HG02642 (cell line): ENCODE measurements around the gene RSPH4A.
"Not testable (repeated sequence)": the region's sequence is repeated elsewhere in the genome, so short reads cannot be mapped to it uniquely, and the experiment has no call there.

Experiments
- ATAC-seq: cut with Tn5 transposase; IDR thresholded peaks from one replicate; pipeline ENCODE4 v1.9.1; 2021; ENCODE audit warnings: mild to moderate bottlenecking; ENCODE audit not compliant: unreplicated experiment, poor library complexity

Gene RSPH4A

GRCh38 chr6:116615937-116616736 is at the start of gene RSPH4A:
Gene RSPH4A, plus strand, starts transcription at chr6:116616479. Its CDS starts 145 bp downstream, at chr6:116616624.
- ATAC-seq, result peak; percentile 100

- ATAC-seq, result no peak
These were observed 48.2 kb upstream of the RSPH4A start for GRCh38 chr6:116568111-116568510.

- ATAC-seq, result no peak
These were observed 47.2 kb upstream of the RSPH4A start for GRCh38 chr6:116568821-116569755.

GRCh38 chr6:116570856-116571682 is 45.2 kb upstream of the RSPH4A start, which contains the start of gene RWDD1:
Gene RWDD1, plus strand, starts transcription at chr6:116571504. Its CDS starts 79 bp downstream, at chr6:116571583.
- peak; percentile 97 for ATAC-seq

GRCh38 chr6:116571683-116572000 is 44.6 kb upstream of the RSPH4A start:
- no peak for ATAC-seq

- ATAC-seq, result no peak
These were observed 44.1 kb upstream of the RSPH4A start for GRCh38 chr6:116572162-116572561.

GRCh38 chr6:116575227-116575626 is 41.1 kb upstream of the RSPH4A start:
- ATAC-seq, result no peak

- no peak for ATAC-seq
These were observed 38.8 kb upstream of the RSPH4A start for GRCh38 chr6:116577486-116577885.

GRCh38 chr6:116578335-116578734 is 37.9 kb upstream of the RSPH4A start:
- no peak for ATAC-seq

GRCh38 chr6:116579143-116579542 is 37.1 kb upstream of the RSPH4A start:
- ATAC-seq, result no peak

- ATAC-seq, result no peak
These were observed 36.1 kb upstream of the RSPH4A start for GRCh38 chr6:116580198-116580597.

- ATAC-seq, result no peak
These were observed 30.0 kb upstream of the RSPH4A start for GRCh38 chr6:116586276-116586675.

- ATAC-seq, result no peak
These were observed 29.5 kb upstream of the RSPH4A start for GRCh38 chr6:116586738-116587137.

- ATAC-seq, result no peak
These were observed 21.0 kb upstream of the RSPH4A start for GRCh38 chr6:116595247-116595646.

GRCh38 chr6:116596815-116597214 is 19.5 kb upstream of the RSPH4A start:
- ATAC-seq, result no peak

- ATAC-seq, result not testable (repeated sequence)
These were observed 12.4 kb upstream of the RSPH4A start for GRCh38 chr6:116603916-116604315.

GRCh38 chr6:116604868-116605267 is 11.4 kb upstream of the RSPH4A start:
- ATAC-seq, result not testable (repeated sequence)

- ATAC-seq, result no peak
These were observed 10.3 kb upstream of the RSPH4A start for GRCh38 chr6:116605935-116606334.

- no peak for ATAC-seq
These were observed 5.2 kb upstream of the RSPH4A start for GRCh38 chr6:116611056-116611455.

GRCh38 chr6:116616737-116617053 is 416 bp downstream of the RSPH4A start:
- ATAC-seq, result peak; percentile 39
